ENCODE results near the gene HUNK.

Gene HUNK

GRCh38 chr21:31967334-31967733 lies 94.5 kb downstream of the HUNK start:
- no peak for DNase-seq

- no peak for DNase-seq
Observed at GRCh38 chr21:31972622-31973021, 99.8 kb downstream of the HUNK start.

GRCh38 chr21:31973402-31973944 lies 100.7 kb downstream of the HUNK start:
- no peak for DNase-seq

- DNase-seq = peak; percentile 19
Observed at GRCh38 chr21:31974454-31974985, 101.7 kb downstream of the HUNK start.

- no peak for DNase-seq
Observed at GRCh38 chr21:31975491-31975890, 102.7 kb downstream of the HUNK start.

GRCh38 chr21:31977816-31978215 lies 105.0 kb downstream of the HUNK start:
- DNase-seq = no peak

GRCh38 chr21:31983120-31983519 lies 110.3 kb downstream of the HUNK start:
- no peak for DNase-seq

- DNase-seq = no peak
Observed at GRCh38 chr21:31983554-31983953, 110.7 kb downstream of the HUNK start.

GRCh38 chr21:31985398-31985797 lies 112.6 kb downstream of the HUNK start:
- DNase-seq = no peak

- DNase-seq = no peak
Observed at GRCh38 chr21:31986035-31986856, 113.4 kb downstream of the HUNK start.

GRCh38 chr21:31987696-31988095 lies 114.9 kb downstream of the HUNK start:
- DNase-seq = no peak

GRCh38 chr21:31988492-31989290 lies 115.9 kb downstream of the HUNK start:
- DNase-seq = no peak

GRCh38 chr21:31991356-31992331 lies 118.8 kb downstream of the HUNK start:
- DNase-seq = no peak

GRCh38 chr21:31992391-31992790 lies 119.6 kb downstream of the HUNK start:
- no peak for DNase-seq

- DNase-seq = no peak
Observed at GRCh38 chr21:31993826-31994825, 121.3 kb downstream of the HUNK start.

- DNase-seq = no peak
Observed at GRCh38 chr21:31997191-31997590, 124.4 kb downstream of the HUNK start.

GRCh38 chr21:31999810-32000468 lies 127.1 kb downstream of the HUNK start:
- no peak for DNase-seq

- no peak for DNase-seq
Observed at GRCh38 chr21:32001390-32001789, 128.6 kb downstream of the HUNK start.

GRCh38 chr21:32003411-32003810 lies 130.6 kb downstream of the HUNK start:
- DNase-seq = no peak

GRCh38 chr21:32004291-32004690 lies 131.5 kb downstream of the HUNK start:
- no peak for DNase-seq

All from stimulated activated CD4-positive, alpha-beta T cell treated with anti-CD3 and anti-CD28 coated beads, Interleukin-15, amount 100 ng/mL, for 24 hours (primary cell).